ENCODE data around the gene UBXN10. TPM values are rescaled to one million over a fixed set of nuclear protein-coding genes. Genes with fewer than 3 reads are reported as not detected.

The UBXN10 gene
- total RNA-seq, 1 donor from 2014 or later = 0.49 TPM

- Mint-ChIP-seq H3K27ac (ENCODE audit: unreplicated experiment) (no peak overlapping the region), H3K27me3 (ENCODE audit: unreplicated experiment) (peaks cover 9% of the 10 kb centered on the region), H3K4me1 (ENCODE audit: low read depth, unreplicated experiment) (peaks cover 8% of the 10 kb centered on the region), H3K9me3 (ENCODE audit: unreplicated experiment) (peaks cover 4% of the 10 kb centered on the region), H3K4me3 (ENCODE audit: unreplicated experiment) (no peak overlapping the region), H3K36me3 (ENCODE audit: unreplicated experiment) (peaks cover 13% of the 10 kb centered on the region)
- TF ChIP-seq CTCF (IDR thresholded peaks at IDR 0.05; ENCODE audit: partially characterized antibody, unreplicated experiment) = no peak
- DNase-seq = no peak
These were observed 25.9 kb upstream of the UBXN10 start for GRCh38 chr1:20160034-20160433.

GRCh38 chr1:20164694-20165202 lies 21.1 kb upstream of the UBXN10 start:
- peaks cover 12% of the 10 kb centered on the region for H3K27me3 Mint-ChIP-seq (ENCODE audit: unreplicated experiment)
- no peak overlapping the region for H3K4me3 Mint-ChIP-seq (ENCODE audit: unreplicated experiment)
- H3K9me3 Mint-ChIP-seq (ENCODE audit: unreplicated experiment) = peaks cover 2% of the 10 kb centered on the region
- H3K36me3 Mint-ChIP-seq (ENCODE audit: unreplicated experiment) = peaks cover 17% of the 10 kb centered on the region
- no peaks in the 10 kb centered on the region for H3K4me1 Mint-ChIP-seq (ENCODE audit: low read depth, unreplicated experiment)
- TF ChIP-seq CTCF (IDR thresholded peaks at IDR 0.05; ENCODE audit: partially characterized antibody, unreplicated experiment) = no peak
- DNase-seq = no peak
- H3K27ac Mint-ChIP-seq (ENCODE audit: unreplicated experiment) = no peak overlapping the region

- Mint-ChIP-seq H3K36me3 (ENCODE audit: unreplicated experiment) (peaks cover 17% of the 10 kb centered on the region), H3K27me3 (ENCODE audit: unreplicated experiment) (peaks cover 12% of the 10 kb centered on the region), H3K9me3 (ENCODE audit: unreplicated experiment) (peaks cover 2% of the 10 kb centered on the region), H3K4me1 (ENCODE audit: low read depth, unreplicated experiment) (no peaks in the 10 kb centered on the region), H3K4me3 (ENCODE audit: unreplicated experiment) (no peak overlapping the region), H3K27ac (ENCODE audit: unreplicated experiment) (no peak overlapping the region)
- TF ChIP-seq CTCF (IDR thresholded peaks at IDR 0.05; ENCODE audit: partially characterized antibody, unreplicated experiment) = peak; percentile 45
- no peak for DNase-seq
These were observed 20.4 kb upstream of the UBXN10 start for GRCh38 chr1:20165522-20165951.

DNA sequence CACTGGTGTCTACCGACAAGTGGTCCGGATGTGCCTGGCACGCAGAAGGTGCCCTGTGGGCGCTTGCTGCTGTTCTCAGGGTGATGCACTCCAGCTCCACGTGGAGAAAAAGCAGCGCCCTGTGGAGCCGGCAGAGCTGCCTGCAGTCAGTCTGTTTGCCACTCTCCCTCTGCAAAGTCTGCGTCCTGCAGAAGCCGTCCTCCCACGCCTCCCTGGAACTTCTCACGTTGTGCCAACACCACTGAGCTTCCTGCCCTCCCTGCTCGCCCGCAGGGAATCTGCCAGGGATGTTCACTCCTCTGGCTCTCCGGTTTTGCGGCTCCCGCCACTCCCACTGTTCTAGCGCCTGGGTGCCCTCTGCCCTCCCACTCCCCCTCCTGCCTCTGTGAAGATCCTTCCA lies 19.8 kb upstream of the UBXN10 start:
- TF ChIP-seq CTCF (IDR thresholded peaks at IDR 0.05; ENCODE audit: partially characterized antibody, unreplicated experiment) = no peak
- Mint-ChIP-seq H3K27ac (ENCODE audit: unreplicated experiment) (no peak overlapping the region), H3K36me3 (ENCODE audit: unreplicated experiment) (peaks cover 17% of the 10 kb centered on the region), H3K27me3 (ENCODE audit: unreplicated experiment) (peaks cover 10% of the 10 kb centered on the region), H3K4me1 (ENCODE audit: low read depth, unreplicated experiment) (no peaks in the 10 kb centered on the region), H3K4me3 (ENCODE audit: unreplicated experiment) (no peak overlapping the region), H3K9me3 (ENCODE audit: unreplicated experiment) (peaks cover 2% of the 10 kb centered on the region)
- no peak for DNase-seq

GRCh38 chr1:20167126-20167525 lies 18.8 kb upstream of the UBXN10 start:
- Mint-ChIP-seq H3K36me3 (ENCODE audit: unreplicated experiment) (peaks cover 17% of the 10 kb centered on the region), H3K9me3 (ENCODE audit: unreplicated experiment) (peaks cover 2% of the 10 kb centered on the region), H3K4me3 (ENCODE audit: unreplicated experiment) (no peak overlapping the region), H3K27me3 (ENCODE audit: unreplicated experiment) (peaks cover 9% of the 10 kb centered on the region), H3K4me1 (ENCODE audit: low read depth, unreplicated experiment) (no peaks in the 10 kb centered on the region), H3K27ac (ENCODE audit: unreplicated experiment) (no peak overlapping the region)
- DNase-seq = no peak
- no peak for TF ChIP-seq CTCF (IDR thresholded peaks at IDR 0.05; ENCODE audit: partially characterized antibody, unreplicated experiment)
